ENCODE measurements around the gene VPS50.
A peak's percentile ranks its signal among the peaks of the same experiment; 100 is the strongest.
"Not testable (repeated sequence)": the region's sequence is repeated elsewhere in the genome, so short reads cannot be mapped to it uniquely, and the experiment has no call there.

The VPS50 gene

GRCh38 chr7:93310346-93310745 is 78.2 kb downstream of the VPS50 start:
- TF ChIP-seq, protein P1, sequence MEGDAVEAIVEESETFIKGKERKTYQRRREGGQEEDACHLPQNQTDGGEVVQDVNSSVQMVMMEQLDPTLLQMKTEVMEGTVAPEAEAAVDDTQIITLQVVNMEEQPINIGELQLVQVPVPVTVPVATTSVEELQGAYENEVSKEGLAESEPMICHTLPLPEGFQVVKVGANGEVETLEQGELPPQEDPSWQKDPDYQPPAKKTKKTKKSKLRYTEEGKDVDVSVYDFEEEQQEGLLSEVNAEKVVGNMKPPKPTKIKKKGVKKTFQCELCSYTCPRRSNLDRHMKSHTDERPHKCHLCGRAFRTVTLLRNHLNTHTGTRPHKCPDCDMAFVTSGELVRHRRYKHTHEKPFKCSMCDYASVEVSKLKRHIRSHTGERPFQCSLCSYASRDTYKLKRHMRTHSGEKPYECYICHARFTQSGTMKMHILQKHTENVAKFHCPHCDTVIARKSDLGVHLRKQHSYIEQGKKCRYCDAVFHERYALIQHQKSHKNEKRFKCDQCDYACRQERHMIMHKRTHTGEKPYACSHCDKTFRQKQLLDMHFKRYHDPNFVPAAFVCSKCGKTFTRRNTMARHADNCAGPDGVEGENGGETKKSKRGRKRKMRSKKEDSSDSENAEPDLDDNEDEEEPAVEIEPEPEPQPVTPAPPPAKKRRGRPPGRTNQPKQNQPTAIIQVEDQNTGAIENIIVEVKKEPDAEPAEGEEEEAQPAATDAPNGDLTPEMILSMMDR (IDR thresholded peaks at IDR 0.05; ENCODE audit: insufficient read depth, low read length, missing control alignments): no peak
- ChIA-PET POLR2A (no interaction called here), CTCF (no interaction called here)
- no peak overlapping the region for H3K4me3 ChIP-seq (ENCODE audit: low read depth, low read length)
- DNase-seq (ENCODE audit: low read depth, low spot score): no peak

- no peak overlapping the region for H3K4me3 ChIP-seq (ENCODE audit: low read depth, low read length)
- DNase-seq (ENCODE audit: low read depth, low spot score): no peak
- TF ChIP-seq, protein P1 (IDR thresholded peaks at IDR 0.05; ENCODE audit: insufficient read depth, low read length, missing control alignments): no peak
- ChIA-PET POLR2A (no interaction called here), CTCF (interaction anchor here (0.9 to 1.3 kb wide), 2 partner anchors 9 to 24 kb away, joined by 3 read pairs; no protein-coding TSS in a partner anchor)
These were observed 82.3 kb downstream of the VPS50 start for GRCh38 chr7:93314449-93314848.

DNA sequence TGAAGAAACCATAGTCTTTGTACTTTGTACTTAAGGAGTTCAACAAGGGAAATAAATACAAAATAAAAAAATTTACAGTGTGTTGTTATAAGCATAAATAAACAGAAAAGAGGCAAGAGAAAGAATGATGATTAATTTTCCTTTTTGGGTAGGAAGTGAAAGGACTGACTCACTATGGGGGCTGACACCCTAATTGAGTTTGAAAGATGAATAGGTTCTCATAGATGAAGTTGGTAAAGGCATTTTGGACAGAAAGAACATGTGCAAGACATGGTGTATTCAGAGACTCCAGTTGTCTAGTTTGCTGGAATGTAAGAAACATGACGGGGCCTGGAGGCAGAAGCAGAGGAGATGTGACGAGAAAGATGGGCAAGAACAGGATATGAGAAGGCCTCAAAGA is 83.7 kb downstream of the VPS50 start:
- TF ChIP-seq, protein P1 (IDR thresholded peaks at IDR 0.05; ENCODE audit: insufficient read depth, low read length, missing control alignments): no peak
- POLR2A ChIA-PET: no interaction called here
- CTCF ChIA-PET: no interaction called here
- DNase-seq (ENCODE audit: low read depth, low spot score): no peak
- no peak overlapping the region for H3K4me3 ChIP-seq (ENCODE audit: low read depth, low read length)

GRCh38 chr7:93316730-93317129 is 84.6 kb downstream of the VPS50 start:
- H3K4me3 ChIP-seq (ENCODE audit: low read depth, low read length): no peak overlapping the region
- POLR2A ChIA-PET: no interaction called here
- TF ChIP-seq, protein P1 (IDR thresholded peaks at IDR 0.05; ENCODE audit: insufficient read depth, low read length, missing control alignments): no peak
- CTCF ChIA-PET: no interaction called here
- no peak for DNase-seq (ENCODE audit: low read depth, low spot score)

- H3K4me3 ChIP-seq (ENCODE audit: low read depth, low read length): no peak overlapping the region
- POLR2A ChIA-PET: no interaction called here
- no peak for DNase-seq (ENCODE audit: low read depth, low spot score)
- TF ChIP-seq, protein P1 (IDR thresholded peaks at IDR 0.05; ENCODE audit: insufficient read depth, low read length, missing control alignments): no peak
- CTCF ChIA-PET: interaction anchor here (1.2 kb wide), 1 partner anchor 10 kb away, joined by 4 read pairs; no protein-coding TSS in a partner anchor
These were observed 88.7 kb downstream of the VPS50 start for GRCh38 chr7:93320887-93321286.

DNA sequence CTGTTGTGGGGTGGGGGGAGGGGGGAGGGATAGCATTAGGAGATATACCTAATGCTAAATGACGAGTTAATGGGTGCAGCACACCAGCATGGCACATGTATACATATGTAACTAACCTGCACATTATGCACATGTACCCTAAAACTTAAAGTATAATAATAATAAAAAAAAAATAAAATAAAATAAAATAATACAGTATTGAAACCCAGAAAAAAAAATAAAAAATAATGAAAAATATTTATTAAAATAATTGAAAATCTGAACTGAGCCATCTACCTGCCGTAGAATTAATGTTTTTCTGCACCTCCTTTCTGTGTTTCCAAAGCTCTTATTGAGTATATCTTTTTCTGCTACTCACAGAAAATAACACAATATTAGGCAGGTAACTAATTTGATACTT is 94.1 kb downstream of the VPS50 start:
- POLR2A ChIA-PET; CTCF ChIA-PET; H3K4me3 ChIP-seq (ENCODE audit: low read depth, low read length); DNase-seq (ENCODE audit: low read depth, low spot score): not testable (repeated sequence)

- CTCF ChIA-PET: no interaction called here
- TF ChIP-seq, protein P1 (IDR thresholded peaks at IDR 0.05; ENCODE audit: insufficient read depth, low read length, missing control alignments): no peak
- H3K4me3 ChIP-seq (ENCODE audit: low read depth, low read length): no peak overlapping the region
- DNase-seq (ENCODE audit: low read depth, low spot score): peak; percentile 74
- POLR2A ChIA-PET: no interaction called here
These were observed 95.0 kb downstream of the VPS50 start for GRCh38 chr7:93327006-93327633.
